CD4-positive, alpha-beta T cell treated with Interleukin-12 subunit alpha and Interleukin-12 subunit beta, for 1 hour (primary cell): Measurements from ENCODE around the gene GRK1.

Source experiments
- DNase-seq: peaks from one replicate; pipeline ENCODE4 v3.0.0-alpha.2; 2020

GRK1 gene

GRCh38 chr13:113650731-113651148, 16.3 kb upstream of the GRK1 start:
- no peak for DNase-seq

- DNase-seq: no peak
Observed at GRCh38 chr13:113651511-113652403, 15.3 kb upstream of the GRK1 start.

- no peak for DNase-seq
Observed at GRCh38 chr13:113652404-113653263, 14.4 kb upstream of the GRK1 start.

GRCh38 chr13:113653264-113654174, 13.5 kb upstream of the GRK1 start:
- DNase-seq: peak; percentile 23

- no peak for DNase-seq
Observed at GRCh38 chr13:113654175-113654560, 12.9 kb upstream of the GRK1 start.

- DNase-seq: no peak
Observed at GRCh38 chr13:113654591-113655345, 12.3 kb upstream of the GRK1 start.

GRCh38 chr13:113655346-113656002, 11.5 kb upstream of the GRK1 start:
- DNase-seq: no peak

- DNase-seq: no peak
Observed at GRCh38 chr13:113656003-113656588, 10.9 kb upstream of the GRK1 start.

- no peak for DNase-seq
Observed at GRCh38 chr13:113656831-113657671, 10.0 kb upstream of the GRK1 start.

- no peak for DNase-seq
Observed at GRCh38 chr13:113657851-113658741, 8.9 kb upstream of the GRK1 start, which contains the start of gene ATP4B. Gene ATP4B (minus strand): TSS chr13:113658198. CDS start chr13:113658144, 54 bp downstream.

- no peak for DNase-seq
Observed at GRCh38 chr13:113658836-113659235, 8.2 kb upstream of the GRK1 start.

- DNase-seq: no peak
Observed at GRCh38 chr13:113659337-113659736, 7.7 kb upstream of the GRK1 start.

GRCh38 chr13:113660066-113660465, 7.0 kb upstream of the GRK1 start:
- DNase-seq: no peak

GRCh38 chr13:113661509-113661908, 5.5 kb upstream of the GRK1 start:
- no peak for DNase-seq

- no peak for DNase-seq
Observed at GRCh38 chr13:113663934-113664333, 3.1 kb upstream of the GRK1 start.

GRCh38 chr13:113664751-113665596, 2.0 kb upstream of the GRK1 start:
- no peak for DNase-seq

GRCh38 chr13:113665597-113666328, 1.3 kb upstream of the GRK1 start:
- DNase-seq: no peak
